K562 (cell line): ENCODE results near the gene ABHD16B. TPM values are rescaled to one million over a fixed set of nuclear protein-coding genes. Genes with fewer than 3 reads are reported as not detected.

Experiments used
- ATAC-seq: fragments of 200-7000 bp; cut with Tn5 transposase; 3 replicates; pipeline ENCODE4 v1.9.1; 2020; ENCODE audit warnings: moderate library complexity
- BruUV-seq: library from RNA; stranded (reverse); fragments of 400-500 nt; replicated peaks from 2 replicates; lab custom pipeline; 2021; lab: Mats Ljungman, UMichigan
- CTCF ChIA-PET: fragments of 300-600 bp; formaldehyde crosslinking; extraction: SDS; loops from one replicate; lab custom pipeline; 2021; ENCODE audit warnings: low intra/inter-chr PET ratio; lab: Yijun Ruan, JAX
- POLR2A ChIA-PET: fragments of 300-600, 350-650 bp; sonication (Branson Sonifier 250); formaldehyde crosslinking; extraction: SDS; loops from one replicate; lab custom pipeline; 2021; ENCODE audit warnings: antibody characterized with exemption, inconsistent platforms; lab: Yijun Ruan, JAX
- DNase-seq, 4 experiments: peaks; one replicate each; pipeline versions ENCODE4 v3.0.0 to v3.0.0-alpha.2; 2011 to 2018; ENCODE audit warnings: low spot score in 3 of 4, mixed read lengths in 3 of 4; ENCODE audit errors: extremely low read depth in 1 of 4
- FAIRE-seq: peaks from 2 replicates; lab custom pipeline; 2011; peaks lifted over from hg19 to GRCh38; lab: Jason Lieb, UNC
- H2AFZ ChIP-seq: 2 replicates; pipeline ENCODE4 v1.6.0; 2011; ENCODE audit warnings: low read depth, low read length, control low read depth, inconsistent platforms
- H3K27ac ChIP-seq: fragments of 200-600 bp; 3 replicates; pipeline ENCODE4 v1.8.0; 2011; ENCODE audit warnings: low read depth, mild to moderate bottlenecking, control low read depth, inconsistent platforms, low read length, moderate library complexity, mixed read lengths; ENCODE audit errors: extremely low read depth
- H3K27me3 ChIP-seq, 2 experiments: fragments of 300-600 bp in 1 of 2; 2 replicates in 1 of 2; 3 replicates in 1 of 2; pipeline versions ENCODE4 v1.6.0 to v1.8.0; 2011; ENCODE audit warnings: inconsistent platforms in 2 of 2, low read length in 2 of 2, mild to moderate bottlenecking in 1 of 2, mixed read lengths in 1 of 2, moderate library complexity in 1 of 2; ENCODE audit not compliant: control insufficient read depth in 2 of 2, insufficient read depth in 2 of 2
- H3K36me3 ChIP-seq: fragments of 300-600 bp; 3 replicates; pipeline ENCODE4 v1.8.0; 2011; ENCODE audit warnings: mild to moderate bottlenecking, low read length, inconsistent platforms; ENCODE audit not compliant: control insufficient read depth, insufficient read depth
- H3K4me1 ChIP-seq, 2 experiments: fragments of 200-600 bp in 1 of 2; replicated peaks in 1 of 2; 2 replicates in 1 of 2; 3 replicates in 1 of 2; pipeline versions ENCODE4 v1.5.1 to v1.8.0; 2011; ENCODE audit warnings: inconsistent platforms in 2 of 2, low read length in 2 of 2, mild to moderate bottlenecking in 1 of 2, mixed read lengths in 1 of 2, moderate library complexity in 1 of 2; ENCODE audit not compliant: control insufficient read depth in 2 of 2, insufficient read depth in 2 of 2
- H3K4me2 ChIP-seq: 2 replicates; pipeline ENCODE4 v1.6.1; 2011; ENCODE audit warnings: low read length, control low read depth, inconsistent platforms, mixed read lengths; ENCODE audit not compliant: insufficient read depth
- H3K4me3 ChIP-seq: fragments of 200-600 bp; sonication (generic), shearing (Covaris generic); 2 replicates; pipeline ENCODE4 v1.5.1; 2016; ENCODE audit warnings: control low read depth, inconsistent platforms
- H3K79me2 ChIP-seq: fragments of 200-600 bp; 3 replicates; pipeline ENCODE4 v1.8.0; 2011; ENCODE audit warnings: low read length, inconsistent platforms; ENCODE audit not compliant: control insufficient read depth, insufficient read depth
- H3K9ac ChIP-seq, 2 experiments: 2 replicates each; pipeline versions ENCODE4 v1.6.0 to v1.6.1; 2011; ENCODE audit warnings: low read depth in 2 of 2, low read length in 2 of 2, control low read depth in 1 of 2, inconsistent platforms in 1 of 2, mild to moderate bottlenecking in 1 of 2, mixed read lengths in 1 of 2; ENCODE audit not compliant: insufficient read depth in 1 of 2
- H3K9me1 ChIP-seq: one replicate; pipeline ENCODE4 v1.6.0; 2011; ENCODE audit warnings: inconsistent platforms, mild to moderate bottlenecking, low read length, moderate library complexity; ENCODE audit not compliant: control insufficient read depth, insufficient read depth
- H3K9me3 ChIP-seq: replicated peaks from 2 replicates; pipeline ENCODE4 v1.5.1; 2011; ENCODE audit warnings: low read depth, low read length, inconsistent platforms; ENCODE audit not compliant: control insufficient read depth, insufficient read depth
- H4K20me1 ChIP-seq: replicated peaks from 2 replicates; pipeline ENCODE4 v1.6.1; 2011; ENCODE audit warnings: low read length, inconsistent platforms, mixed read lengths; ENCODE audit not compliant: control insufficient read depth, insufficient read depth
- CHAMP1 ChIP-seq: fragments of 450-650 bp; IDR thresholded peaks from 2 replicates; pipeline ENCODE4 v1.6.1; 2016; ENCODE audit warnings: mild to moderate bottlenecking
- CREM ChIP-seq: IDR thresholded peaks from 2 replicates; pipeline ENCODE4 v1.6.1; 2014; ENCODE audit warnings: antibody characterized with exemption, low read depth
- ETV5 ChIP-seq: sonication (generic); formaldehyde crosslinking; IDR thresholded peaks from 2 replicates; pipeline ENCODE4 v1.4.0; 2020; ENCODE audit warnings: low read depth, mild to moderate bottlenecking, missing genetic modification reagents
- MAFG ChIP-seq: fragments of 450-650 bp; conservative IDR thresholded peaks from 2 replicates; pipeline ENCODE4 v1.6.1; 2016; ENCODE audit warnings: missing genetic modification characterization, missing compliant biosample characterization
- PML ChIP-seq: IDR thresholded peaks from 2 replicates; pipeline ENCODE4 v1.6.1; 2012; ENCODE audit warnings: low read length, inconsistent platforms
- RBM17 ChIP-seq: fragments of 200-400 bp; formaldehyde crosslinking; IDR thresholded peaks from 2 replicates; pipeline ENCODE4 v1.6.1; 2017; ENCODE audit warnings: low read depth, mild to moderate bottlenecking, low read length, borderline replicate concordance
- ZC3H8 ChIP-seq: fragments of 450-650 bp; IDR thresholded peaks from 2 replicates; pipeline ENCODE4 v1.6.1; 2017
- ZNF174 ChIP-seq: fragments of 250-450 bp; sonication (Bioruptor Pico); IDR thresholded peaks from 2 replicates; pipeline ENCODE4 v1.4.0; 2020; ENCODE audit warnings: mild to moderate bottlenecking
- ZNF586 ChIP-seq: fragments of 450-650 bp; formaldehyde crosslinking; conservative IDR thresholded peaks from 2 replicates; pipeline ENCODE4 v1.4.0; 2020; ENCODE audit warnings: mild to moderate bottlenecking, moderate library complexity
- ZNF589 ChIP-seq: fragments of 200-800 bp; sonication (Bioruptor generic); IDR thresholded peaks from 2 replicates; pipeline ENCODE4 v1.6.1; 2016; ENCODE audit warnings: low read depth, missing genetic modification characterization, missing compliant biosample characterization
- ZNF696 ChIP-seq: fragments of 250-450 bp; sonication (Bioruptor Pico); conservative IDR thresholded peaks from 2 replicates; pipeline ENCODE4 v1.4.0; 2020; ENCODE audit warnings: mild to moderate bottlenecking, moderate library complexity
- WGBS: fragments of 100-300 bp; shearing (Covaris generic); methylation state at CpG from one replicate; pipeline ENCODE4 v1.1.6; 2016; ENCODE audit warnings: low coverage, mixed read lengths; ENCODE audit not compliant: insufficient coverage; ENCODE audit errors: missing lambda C conversion rate; 5-methylcytosine and 5-hydroxymethylcytosine counted together
- in situ Hi-C: fragments of 300-500 bp; cut with MboI; formaldehyde crosslinking; loops from 4 replicates; pipeline ENCODE4 v1.15.0; 2018; ENCODE audit warnings: inconsistent platforms, mixed read lengths
- intact Hi-C: fragments of 100-400 bp; cut with micrococcal nuclease; formaldehyde crosslinking; loops from 2 replicates; pipeline ENCODE4 v1.14.2; 2022
- polyA plus RNA-seq, 8 experiments: library from polyadenylated mRNA; depleted of rRNA in 4 of 8; stranded (reverse) in 5 of 8; unstranded in 3 of 8; fragments of >200 nt; fragmentation: Nextera tagmentation in 2 of 8; fragmentation: Illumina TruSeq in 1 of 8; extraction: Ambion mirVana in 2 of 8; extraction: Trizol in 1 of 8; gene quantifications; 2 replicates each; pipeline versions ENCODE4 v1.2.1 to v1.2.3, GENCODE V29; 2011 to 2014; ENCODE audit warnings: inconsistent platforms in 1 of 8, missing spikeins in 1 of 8
- total RNA-seq, 7 experiments: library from RNA; depleted of rRNA in 6 of 7; stranded (reverse); fragments of >200 nt in 6 of 7; fragmentation: Illumina TruSeq in 2 of 7; extraction: Trizol in 2 of 7; gene quantifications; 2 replicates each; pipeline versions ENCODE4 v1.2.1 to v1.2.3, GENCODE V29; 2011 to 2021; ENCODE audit warnings: low replicate concordance in 1 of 7

The ABHD16B gene
- total and polyA plus RNA-seq, 9 of the 15 experiments (the other 6 are each of a cell fraction or from before 2014, with no cell fraction given), result not detected

- no peak for TF ChIP-seq RBM17
- TF ChIP-seq ZNF696, result no peak
- no peak for TF ChIP-seq PML
- TF ChIP-seq MAFG, result no peak
- TF ChIP-seq ETV5 (CRISPR knock-in tag), result no peak
- no peak for TF ChIP-seq ZC3H8
- TF ChIP-seq ZNF586, result no peak
Measured at GRCh38 chr20:63842258-63842657, 19.0 kb upstream of the ABHD16B start (continued).

GRCh38 chr20:63843222-63843621, 18.1 kb upstream of the ABHD16B start:
- peaks cover 22 to 53% of the 10 kb centered on the region in 2 experiments for H3K4me1 ChIP-seq
- no peaks in the 10 kb centered on the region for H3K36me3 ChIP-seq
- FAIRE-seq, result no peak
- H3K4me2 ChIP-seq, result no peak overlapping the region
- H3K27me3 ChIP-seq, result no peaks in the 10 kb centered on the region
- ATAC-seq, result no peak
- DNase-seq, result no peak
- H3K9me1 ChIP-seq, result peaks cover 2% of the 10 kb centered on the region
- H2AFZ ChIP-seq, result no peak overlapping the region
- H3K9ac ChIP-seq, result peak overlapping the region in 1 of 2 experiments; percentile 27; a peak in 1 of 4 replicates
- ChIA-PET POLR2A (no interaction called here), CTCF (no interaction called here)
- no peak overlapping the region for H3K4me3 ChIP-seq
- TF ChIP-seq CHAMP1, result no peak
- no peak for TF ChIP-seq ZNF174 (CRISPR knock-in tag)
- TF ChIP-seq ZNF589, result no peak
- no peak for TF ChIP-seq CREM
- intact Hi-C loops (no loop called here), in situ Hi-C loops (no loop called here)
- H3K9me3 ChIP-seq, result no peaks in the 10 kb centered on the region
- no TSS peak for BruUV-seq
- H3K79me2 ChIP-seq, result no peaks in the 10 kb centered on the region; the same call in 2 of the 3 replicates
- H3K27ac ChIP-seq, result no peak overlapping the region
- 27% methylated on average over 12 of the region's 12 CpGs for WGBS
- no peaks in the 10 kb centered on the region for H4K20me1 ChIP-seq
